ENCODE data around the gene GSTP1. TPM values are rescaled to one million over a fixed set of nuclear protein-coding genes. Genes with fewer than 3 reads are reported as not detected.

Gene GSTP1
- polyA plus RNA-seq, 1 of the 3 experiments (the other 2 are of a cell fraction) = 745 TPM

DNA sequence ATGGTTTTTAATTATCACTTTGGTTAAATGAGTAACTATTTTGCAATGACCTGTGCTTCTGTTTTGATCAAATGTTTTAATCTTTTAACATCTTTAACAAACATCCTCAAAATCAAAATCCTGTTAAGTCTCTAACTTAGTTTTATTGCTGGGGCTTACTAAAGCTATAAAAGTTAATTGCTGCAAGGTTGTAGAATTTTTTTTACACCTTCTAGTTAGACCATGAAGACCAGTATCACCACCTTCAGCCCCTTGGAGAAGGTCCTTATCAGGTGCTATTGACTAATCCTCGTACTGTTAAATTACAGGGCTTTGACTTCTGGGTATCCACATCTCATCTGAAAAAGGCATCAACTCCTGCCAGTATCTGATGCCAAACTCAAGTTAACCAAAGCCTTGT lies 48.1 kb upstream of the GSTP1 start:
- no peaks in the 10 kb centered on the region for H3K79me2 ChIP-seq (ENCODE audit: insufficient read depth)
- H3F3A ChIP-seq (replicated peaks; ENCODE audit: insufficient read depth) = peaks cover 3% of the 10 kb centered on the region
- H3K27ac ChIP-seq (ENCODE audit: low read depth in 2 of 2, low read length in 1 of 2) = no peak overlapping the region
- no peak overlapping the region for H2AFZ ChIP-seq (ENCODE audit: low read depth)
- peaks cover 14% of the 10 kb centered on the region; the same call in 1 of the 2 replicates for H3K9me3 ChIP-seq
- H3K4me1 ChIP-seq (ENCODE audit: control insufficient read depth in 1 of 2, insufficient read depth in 2 of 2, low read depth in 1 of 2, low read length in 1 of 2) = no peaks in the 10 kb centered on the region
- ChIA-PET POLR2A (no interaction called here), CTCF (interaction anchor here (1.6 kb wide), 1 partner anchor 37 kb away, joined by 4 read pairs; no protein-coding TSS in a partner anchor)
- WGBS (ENCODE audit: low lambda C conversion rate) = 0% methylated on average over 1 of the region's 1 CpG
- H3K9me2 ChIP-seq = no peaks in the 10 kb centered on the region
- no peak for TF ChIP-seq GABPA (IDR thresholded peaks at IDR 0.05; ENCODE audit: low read depth)
- TF ChIP-seq EP300 (IDR thresholded peaks at IDR 0.05; ENCODE audit: borderline replicate concordance in 1 of 2, low read depth in 1 of 2, low read length in 1 of 2) = no peak
- TF ChIP-seq, protein P1, sequence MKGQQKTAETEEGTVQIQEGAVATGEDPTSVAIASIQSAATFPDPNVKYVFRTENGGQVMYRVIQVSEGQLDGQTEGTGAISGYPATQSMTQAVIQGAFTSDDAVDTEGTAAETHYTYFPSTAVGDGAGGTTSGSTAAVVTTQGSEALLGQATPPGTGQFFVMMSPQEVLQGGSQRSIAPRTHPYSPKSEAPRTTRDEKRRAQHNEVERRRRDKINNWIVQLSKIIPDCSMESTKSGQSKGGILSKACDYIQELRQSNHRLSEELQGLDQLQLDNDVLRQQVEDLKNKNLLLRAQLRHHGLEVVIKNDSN (IDR thresholded peaks at IDR 0.05; ENCODE audit: borderline replicate concordance, low read depth) = no peak
- H3K4me2 ChIP-seq = no peak overlapping the region
- no peaks in the 10 kb centered on the region for H3K36me3 ChIP-seq (replicated peaks in 1 of 2; ENCODE audit: control insufficient read depth in 1 of 2, insufficient read depth in 2 of 2, low read length in 1 of 2)
- no peaks in the 10 kb centered on the region for H3K27me3 ChIP-seq (ENCODE audit: insufficient read depth)
- no peak for DNase-seq
- no peaks in the 10 kb centered on the region for H4K20me1 ChIP-seq (ENCODE audit: insufficient read depth)
- H3K4me3 ChIP-seq (ENCODE audit: low read depth in 2 of 2, low read length in 1 of 2) = no peak overlapping the region
- H3K9ac ChIP-seq = no peak overlapping the region

DNA sequence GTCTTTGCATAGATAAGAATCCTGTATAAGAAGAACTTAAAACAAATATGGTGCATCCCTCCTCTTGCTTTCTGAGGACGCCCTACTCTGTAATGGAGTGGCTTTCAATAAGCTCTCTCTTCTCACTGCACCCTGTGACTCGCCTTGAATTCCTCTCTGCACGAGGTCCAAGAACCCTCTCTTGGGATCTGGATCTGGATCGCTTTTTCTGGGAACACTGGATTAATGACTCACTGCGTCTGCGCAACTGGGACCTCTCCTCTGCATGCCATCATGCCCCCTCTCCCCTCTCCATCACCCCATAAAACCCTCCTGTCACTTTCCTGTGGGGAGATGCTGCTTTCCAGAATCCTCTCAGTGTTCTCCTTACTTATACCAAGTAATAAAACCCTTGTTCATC lies 45.3 kb upstream of the GSTP1 start:
- no peak overlapping the region for H2AFZ ChIP-seq (ENCODE audit: low read depth)

DNA sequence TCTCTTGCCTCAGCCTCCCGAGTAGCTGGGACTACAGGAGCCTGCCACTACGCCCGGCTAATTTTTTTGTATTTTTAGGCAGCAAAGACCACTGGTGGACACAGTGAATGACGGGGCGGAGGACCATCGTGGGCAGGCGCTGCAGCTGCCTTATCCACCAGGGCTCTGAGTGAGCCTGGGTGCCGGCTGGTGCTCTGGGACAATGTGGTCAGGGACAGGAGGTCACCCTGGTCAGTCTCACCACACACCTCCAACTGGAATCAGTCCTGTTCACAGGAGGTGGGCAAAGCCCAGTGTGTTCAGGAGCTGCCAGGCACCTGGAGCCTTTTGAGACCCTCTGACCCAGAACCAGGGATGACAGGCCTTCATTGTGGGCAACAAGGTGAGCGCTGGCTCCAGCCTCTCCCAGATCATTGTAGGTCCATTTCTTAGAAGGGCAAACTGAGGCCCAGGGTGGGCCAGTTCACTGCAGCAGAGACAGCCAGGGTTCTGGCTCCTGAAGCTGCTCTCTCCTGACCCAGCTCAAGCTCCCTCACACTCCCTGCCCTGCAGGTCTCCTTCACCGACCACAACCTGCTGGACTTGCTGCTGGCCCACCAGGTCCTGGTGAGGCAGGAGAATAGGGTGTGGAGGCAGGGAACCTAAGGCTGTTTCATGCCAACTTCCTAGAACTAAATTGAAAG lies 44.6 kb upstream of the GSTP1 start:
- H3K27me3 ChIP-seq (ENCODE audit: insufficient read depth) = no peaks in the 10 kb centered on the region
- no peak overlapping the region for H2AFZ ChIP-seq (ENCODE audit: low read depth)
- no peak overlapping the region for H3K27ac ChIP-seq (ENCODE audit: low read depth in 2 of 2, low read length in 1 of 2)
- H3K4me2 ChIP-seq = no peak overlapping the region
- H4K20me1 ChIP-seq (ENCODE audit: insufficient read depth) = no peaks in the 10 kb centered on the region
- H3K9me2 ChIP-seq = no peaks in the 10 kb centered on the region
- no peak overlapping the region for H3K9ac ChIP-seq
- peaks cover 3% of the 10 kb centered on the region for H3F3A ChIP-seq (replicated peaks; ENCODE audit: insufficient read depth)
- DNase-seq = no peak
- no peaks in the 10 kb centered on the region for H3K79me2 ChIP-seq (ENCODE audit: insufficient read depth)
- peaks cover 8% of the 10 kb centered on the region; the same call in 1 of the 2 replicates for H3K9me3 ChIP-seq
- TF ChIP-seq EP300 (IDR thresholded peaks at IDR 0.05; ENCODE audit: borderline replicate concordance in 1 of 2, low read depth in 1 of 2, low read length in 1 of 2) = no peak
- TF ChIP-seq GATA2 (CRISPR knock-in tag; IDR thresholded peaks at IDR 0.05) = no peak
- TF ChIP-seq POLR2AphosphoS5 (IDR thresholded peaks at IDR 0.05; ENCODE audit: low read depth, low read length) = no peak
- no peak for TF ChIP-seq RFX5 (IDR thresholded peaks at IDR 0.05; ENCODE audit: low read length)
- TF ChIP-seq FOSL2 (IDR thresholded peaks at IDR 0.05; ENCODE audit: borderline replicate concordance, low read depth) = no peak
- TF ChIP-seq TEAD4 (IDR thresholded peaks at IDR 0.05; ENCODE audit: borderline replicate concordance, insufficient read depth) = no peak
- no peak for TF ChIP-seq SMC3 (IDR thresholded peaks at IDR 0.05; ENCODE audit: low read depth, low read length)
- no peak for TF ChIP-seq MEF2A (IDR thresholded peaks at IDR 0.05; ENCODE audit: borderline replicate concordance, low read depth)
- TF ChIP-seq, protein P2, sequence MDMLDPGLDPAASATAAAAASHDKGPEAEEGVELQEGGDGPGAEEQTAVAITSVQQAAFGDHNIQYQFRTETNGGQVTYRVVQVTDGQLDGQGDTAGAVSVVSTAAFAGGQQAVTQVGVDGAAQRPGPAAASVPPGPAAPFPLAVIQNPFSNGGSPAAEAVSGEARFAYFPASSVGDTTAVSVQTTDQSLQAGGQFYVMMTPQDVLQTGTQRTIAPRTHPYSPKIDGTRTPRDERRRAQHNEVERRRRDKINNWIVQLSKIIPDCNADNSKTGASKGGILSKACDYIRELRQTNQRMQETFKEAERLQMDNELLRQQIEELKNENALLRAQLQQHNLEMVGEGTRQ (IDR thresholded peaks at IDR 0.05; ENCODE audit: borderline replicate concordance, low read depth, low read length) = no peak
- no peaks in the 10 kb centered on the region for H3K36me3 ChIP-seq (replicated peaks in 1 of 2; ENCODE audit: control insufficient read depth in 1 of 2, insufficient read depth in 2 of 2, low read length in 1 of 2)
- no peak overlapping the region for H3K4me3 ChIP-seq (ENCODE audit: low read depth in 2 of 2, low read length in 1 of 2)
- ChIA-PET POLR2A (no interaction called here), CTCF (interaction anchor here (0.6 kb wide), 2 partner anchors 193 to 860 kb away, joined by 3 read pairs; no protein-coding TSS in a partner anchor)
- whole genome bisulfite sequencing (ENCODE audit: low lambda C conversion rate) = 68% methylated on average over 8 of the region's 10 CpGs
- no peaks in the 10 kb centered on the region for H3K4me1 ChIP-seq (ENCODE audit: control insufficient read depth in 1 of 2, insufficient read depth in 2 of 2, low read depth in 1 of 2, low read length in 1 of 2)

More for the DNA sequence above, 45.3 kb upstream of the GSTP1 start:
- H3K9me2 ChIP-seq = no peaks in the 10 kb centered on the region
- ChIA-PET CTCF (interaction anchor here (0.6 to 1.5 kb wide), 2 partner anchors 24 to 860 kb away, joined by 3 to 5 read pairs; no protein-coding TSS in a partner anchor), POLR2A (no interaction called here)
- no peak overlapping the region for H3K4me2 ChIP-seq
- no peaks in the 10 kb centered on the region for H3K4me1 ChIP-seq (ENCODE audit: control insufficient read depth in 1 of 2, insufficient read depth in 2 of 2, low read depth in 1 of 2, low read length in 1 of 2)
- H3K4me3 ChIP-seq (ENCODE audit: low read depth in 2 of 2, low read length in 1 of 2) = no peak overlapping the region
- H3K79me2 ChIP-seq (ENCODE audit: insufficient read depth) = no peaks in the 10 kb centered on the region
- H3F3A ChIP-seq (replicated peaks; ENCODE audit: insufficient read depth) = peaks cover 3% of the 10 kb centered on the region
- no peaks in the 10 kb centered on the region for H3K36me3 ChIP-seq (replicated peaks in 1 of 2; ENCODE audit: control insufficient read depth in 1 of 2, insufficient read depth in 2 of 2, low read length in 1 of 2)
- no peak overlapping the region for H3K27ac ChIP-seq (ENCODE audit: low read depth in 2 of 2, low read length in 1 of 2)
- TF ChIP-seq, protein P3, sequence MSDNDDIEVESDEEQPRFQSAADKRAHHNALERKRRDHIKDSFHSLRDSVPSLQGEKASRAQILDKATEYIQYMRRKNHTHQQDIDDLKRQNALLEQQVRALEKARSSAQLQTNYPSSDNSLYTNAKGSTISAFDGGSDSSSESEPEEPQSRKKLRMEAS (IDR thresholded peaks at IDR 0.05; ENCODE audit: low read depth) = no peak
- no peaks in the 10 kb centered on the region for H3K27me3 ChIP-seq (ENCODE audit: insufficient read depth)
- no peaks in the 10 kb centered on the region for H4K20me1 ChIP-seq (ENCODE audit: insufficient read depth)
- 21% methylated on average over 6 of the region's 6 CpGs for WGBS (ENCODE audit: low lambda C conversion rate)
- peaks cover 11% of the 10 kb centered on the region; the same call in 1 of the 2 replicates for H3K9me3 ChIP-seq
- H3K9ac ChIP-seq = no peak overlapping the region
- DNase-seq = no peak
